Osteoblast (primary cell): ENCODE results near the gene NEUROD6. TPM values are rescaled to one million over a fixed set of nuclear protein-coding genes. Genes with fewer than 3 reads are reported as not detected.

Experiments used
- DNase-seq: peaks from one replicate; pipeline ENCODE4 v3.0.0; 2011; ENCODE audit warnings: low spot score, mixed read lengths; ENCODE audit not compliant: insufficient read length; ENCODE audit errors: missing footprints
- H2AFZ ChIP-seq: 2 replicates; pipeline ENCODE4 v1.6.0; 2011; ENCODE audit warnings: mild to moderate bottlenecking, low read length
- H3K27ac ChIP-seq: 2 replicates; pipeline ENCODE4 v1.5.1; 2011; ENCODE audit warnings: mild to moderate bottlenecking, low read depth, low read length, moderate library complexity
- H3K27me3 ChIP-seq: 2 replicates; pipeline ENCODE4 v1.6.0; 2012; ENCODE audit warnings: mild to moderate bottlenecking, control low read depth, inconsistent platforms, low read length, moderate library complexity; ENCODE audit not compliant: insufficient read depth
- H3K36me3 ChIP-seq: 2 replicates; pipeline ENCODE4 v1.5.1; 2011; ENCODE audit warnings: mild to moderate bottlenecking, low read length, control low read depth, moderate library complexity; ENCODE audit not compliant: insufficient read depth
- H3K4me1 ChIP-seq: 2 replicates; pipeline ENCODE4 v1.5.1; 2011; ENCODE audit warnings: mild to moderate bottlenecking, low read length, control low read depth, moderate library complexity; ENCODE audit not compliant: insufficient read depth
- H3K4me2 ChIP-seq: 2 replicates; pipeline ENCODE4 v1.6.0; 2011; ENCODE audit warnings: mild to moderate bottlenecking, low read length; ENCODE audit not compliant: insufficient read depth
- H3K4me3 ChIP-seq: fragments of 200-600 bp; sonication (generic); 3 replicates; pipeline ENCODE4 v1.5.1; 2012; ENCODE audit warnings: mild to moderate bottlenecking, low read length, inconsistent platforms; ENCODE audit not compliant: insufficient read depth
- H3K79me2 ChIP-seq: 2 replicates; pipeline ENCODE4 v1.6.0; 2012; ENCODE audit warnings: mild to moderate bottlenecking, low read length, control low read depth, inconsistent platforms; ENCODE audit not compliant: insufficient read depth
- H3K9me3 ChIP-seq: 2 replicates; pipeline ENCODE4 v1.5.1; 2011; ENCODE audit warnings: low read depth, low read length, control low read depth
- H4K20me1 ChIP-seq: 2 replicates; pipeline ENCODE4 v1.6.0; 2012; ENCODE audit warnings: mild to moderate bottlenecking, low read length, control low read depth; ENCODE audit not compliant: insufficient read depth
- total RNA-seq: library from RNA; depleted of rRNA; stranded (reverse); fragments of >200 nt; gene quantifications from 2 replicates; pipeline ENCODE4 v1.2.3, GENCODE V29; 2012
- TF ChIP-seq, protein P1 (sequence below): IDR thresholded peaks from 2 replicates; pipeline ENCODE4 v1.5.1; 2011; ENCODE audit warnings: mild to moderate bottlenecking, low read depth, low read length, moderate library complexity; ENCODE audit errors: extremely low read depth

NEUROD6 gene
- total RNA-seq, 1 donor = not detected

GRCh38 chr7:31363496-31363895 is 23.0 kb upstream of the NEUROD6 start:
- Histone ChIP-seq H3K27me3 (no peaks in the 10 kb centered on the region), H3K79me2 (no peaks in the 10 kb centered on the region), H3K4me1 (no peaks in the 10 kb centered on the region), H4K20me1 (no peaks in the 10 kb centered on the region), H3K36me3 (no peaks in the 10 kb centered on the region), H2AFZ (no peak overlapping the region), H3K9me3 (no peaks in the 10 kb centered on the region), H3K4me3 (no peak overlapping the region), H3K27ac (no peak overlapping the region), H3K4me2 (no peak overlapping the region)
- DNase-seq = no peak
- TF ChIP-seq, protein P1, sequence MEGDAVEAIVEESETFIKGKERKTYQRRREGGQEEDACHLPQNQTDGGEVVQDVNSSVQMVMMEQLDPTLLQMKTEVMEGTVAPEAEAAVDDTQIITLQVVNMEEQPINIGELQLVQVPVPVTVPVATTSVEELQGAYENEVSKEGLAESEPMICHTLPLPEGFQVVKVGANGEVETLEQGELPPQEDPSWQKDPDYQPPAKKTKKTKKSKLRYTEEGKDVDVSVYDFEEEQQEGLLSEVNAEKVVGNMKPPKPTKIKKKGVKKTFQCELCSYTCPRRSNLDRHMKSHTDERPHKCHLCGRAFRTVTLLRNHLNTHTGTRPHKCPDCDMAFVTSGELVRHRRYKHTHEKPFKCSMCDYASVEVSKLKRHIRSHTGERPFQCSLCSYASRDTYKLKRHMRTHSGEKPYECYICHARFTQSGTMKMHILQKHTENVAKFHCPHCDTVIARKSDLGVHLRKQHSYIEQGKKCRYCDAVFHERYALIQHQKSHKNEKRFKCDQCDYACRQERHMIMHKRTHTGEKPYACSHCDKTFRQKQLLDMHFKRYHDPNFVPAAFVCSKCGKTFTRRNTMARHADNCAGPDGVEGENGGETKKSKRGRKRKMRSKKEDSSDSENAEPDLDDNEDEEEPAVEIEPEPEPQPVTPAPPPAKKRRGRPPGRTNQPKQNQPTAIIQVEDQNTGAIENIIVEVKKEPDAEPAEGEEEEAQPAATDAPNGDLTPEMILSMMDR = no peak

DNA sequence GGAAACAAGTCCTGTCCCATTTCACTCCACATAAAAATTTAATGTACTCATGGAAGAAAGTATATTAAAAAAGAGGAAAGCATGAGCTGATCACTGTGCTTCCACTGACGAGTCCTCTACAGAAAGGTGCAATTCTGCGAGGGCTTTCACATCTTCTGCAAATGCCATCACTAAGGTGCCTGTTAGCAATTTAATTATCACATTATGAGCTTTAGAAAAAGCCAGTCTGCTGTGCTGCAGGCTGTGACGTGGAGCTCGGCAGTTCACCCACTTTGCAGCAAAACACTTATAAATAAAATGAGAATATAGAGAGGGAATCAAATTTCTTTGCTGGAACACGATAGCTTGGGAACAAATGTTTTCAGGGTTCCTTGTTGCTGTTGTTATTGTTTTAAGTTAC is 22.5 kb upstream of the NEUROD6 start:
- no peaks in the 10 kb centered on the region for H3K4me1 ChIP-seq
- no peaks in the 10 kb centered on the region for H3K79me2 ChIP-seq
- no peaks in the 10 kb centered on the region for H3K9me3 ChIP-seq
- no peak overlapping the region for H3K4me2 ChIP-seq
- no peaks in the 10 kb centered on the region for H3K27me3 ChIP-seq
- TF ChIP-seq, protein P1 = no peak
- H2AFZ ChIP-seq = no peak overlapping the region
- no peak for DNase-seq
- no peak overlapping the region for H3K27ac ChIP-seq
- H4K20me1 ChIP-seq = no peaks in the 10 kb centered on the region
- no peak overlapping the region for H3K4me3 ChIP-seq
- no peaks in the 10 kb centered on the region for H3K36me3 ChIP-seq

DNA sequence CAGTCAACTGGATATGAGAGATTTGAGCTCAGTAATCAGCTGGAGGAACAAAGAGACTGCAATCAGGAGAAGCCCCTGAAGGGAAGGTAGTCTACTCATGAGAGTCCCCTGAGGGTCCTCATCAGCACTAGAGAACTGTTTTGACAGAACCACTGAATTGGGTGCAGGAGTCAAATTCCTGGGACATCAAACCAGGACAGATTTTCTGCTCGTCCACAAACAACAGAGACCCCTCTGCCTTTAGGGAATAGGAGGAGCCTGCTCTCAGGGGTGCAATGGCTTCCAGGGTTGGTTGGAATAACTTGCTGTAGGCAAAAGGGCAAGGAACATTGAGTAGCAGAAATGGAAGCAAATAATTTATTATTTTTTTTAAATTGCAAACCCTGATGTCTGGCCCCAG is 21.9 kb upstream of the NEUROD6 start:
- TF ChIP-seq, protein P1 = no peak
- no peak overlapping the region for H2AFZ ChIP-seq
- H3K79me2 ChIP-seq = no peaks in the 10 kb centered on the region

GRCh38 chr7:31358467-31358866 is 17.9 kb upstream of the NEUROD6 start:
- TF ChIP-seq, protein P1 = no peak
- Histone ChIP-seq H2AFZ (no peak overlapping the region), H3K27ac (no peak overlapping the region), H3K4me1 (no peaks in the 10 kb centered on the region), H3K79me2 (no peaks in the 10 kb centered on the region), H4K20me1 (no peaks in the 10 kb centered on the region), H3K4me3 (no peak overlapping the region), H3K36me3 (no peaks in the 10 kb centered on the region), H3K27me3 (no peaks in the 10 kb centered on the region), H3K4me2 (no peak overlapping the region), H3K9me3 (no peaks in the 10 kb centered on the region)
- no peak for DNase-seq

More for the DNA sequence above, 21.9 kb upstream of the NEUROD6 start:
- H3K9me3 ChIP-seq = no peaks in the 10 kb centered on the region
- no peak overlapping the region for H3K27ac ChIP-seq
- no peaks in the 10 kb centered on the region for H3K36me3 ChIP-seq
- H3K4me3 ChIP-seq = no peak overlapping the region
- H3K27me3 ChIP-seq = no peaks in the 10 kb centered on the region
- H4K20me1 ChIP-seq = no peaks in the 10 kb centered on the region
- no peak overlapping the region for H3K4me2 ChIP-seq
- no peak for DNase-seq
- no peaks in the 10 kb centered on the region for H3K4me1 ChIP-seq
